ENCODE measurements around the gene HECTD1.

The HECTD1 gene

DNA sequence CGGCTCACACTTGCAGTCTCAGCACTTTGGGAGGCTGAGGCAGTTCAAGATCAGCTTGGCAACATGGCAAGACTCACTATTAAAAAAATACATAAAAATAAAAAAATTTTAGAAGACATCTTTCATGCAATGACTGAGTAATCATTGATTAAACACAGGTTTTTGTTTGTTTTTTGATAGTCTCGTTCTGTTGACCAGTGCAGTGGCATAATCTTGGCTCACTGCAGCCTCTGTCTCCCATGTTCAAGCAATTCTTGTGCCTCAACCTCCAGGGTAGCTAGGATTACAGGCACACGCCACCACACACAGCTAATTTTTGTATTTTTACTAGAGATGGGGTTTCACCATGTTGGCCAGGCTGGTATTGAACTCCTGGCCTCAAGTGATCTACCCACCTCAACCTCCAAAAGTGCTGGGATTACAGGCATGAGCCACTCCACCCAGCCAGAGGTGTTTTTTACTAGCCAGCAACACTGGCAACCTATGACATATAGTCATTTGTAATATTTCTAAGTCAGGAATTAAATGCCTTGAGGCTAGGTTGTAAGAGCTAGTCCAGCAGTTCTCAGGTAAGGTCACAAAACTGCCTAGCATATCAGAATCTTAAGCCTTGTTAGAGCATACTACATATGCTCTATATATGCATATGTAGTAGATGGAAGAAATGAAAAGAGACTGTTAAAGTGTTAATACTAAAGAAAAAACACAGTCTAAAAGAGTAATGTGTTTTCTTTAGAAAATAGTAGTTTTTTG lies 27.1 kb downstream of the HECTD1 start:
- Histone ChIP-seq H3K9me3 (no peaks in the 10 kb centered on the region), H3K27me3 (no peaks in the 10 kb centered on the region), H3K4me3 (ENCODE audit: low read depth, low read length) (no peak overlapping the region), H3K4me1 (no peaks in the 10 kb centered on the region), H3K36me3 (peaks cover 25% of the 10 kb centered on the region)
- TF ChIP-seq, protein P1, sequence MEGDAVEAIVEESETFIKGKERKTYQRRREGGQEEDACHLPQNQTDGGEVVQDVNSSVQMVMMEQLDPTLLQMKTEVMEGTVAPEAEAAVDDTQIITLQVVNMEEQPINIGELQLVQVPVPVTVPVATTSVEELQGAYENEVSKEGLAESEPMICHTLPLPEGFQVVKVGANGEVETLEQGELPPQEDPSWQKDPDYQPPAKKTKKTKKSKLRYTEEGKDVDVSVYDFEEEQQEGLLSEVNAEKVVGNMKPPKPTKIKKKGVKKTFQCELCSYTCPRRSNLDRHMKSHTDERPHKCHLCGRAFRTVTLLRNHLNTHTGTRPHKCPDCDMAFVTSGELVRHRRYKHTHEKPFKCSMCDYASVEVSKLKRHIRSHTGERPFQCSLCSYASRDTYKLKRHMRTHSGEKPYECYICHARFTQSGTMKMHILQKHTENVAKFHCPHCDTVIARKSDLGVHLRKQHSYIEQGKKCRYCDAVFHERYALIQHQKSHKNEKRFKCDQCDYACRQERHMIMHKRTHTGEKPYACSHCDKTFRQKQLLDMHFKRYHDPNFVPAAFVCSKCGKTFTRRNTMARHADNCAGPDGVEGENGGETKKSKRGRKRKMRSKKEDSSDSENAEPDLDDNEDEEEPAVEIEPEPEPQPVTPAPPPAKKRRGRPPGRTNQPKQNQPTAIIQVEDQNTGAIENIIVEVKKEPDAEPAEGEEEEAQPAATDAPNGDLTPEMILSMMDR (IDR thresholded peaks at IDR 0.05; ENCODE audit: low read depth, low read length), result no peak
- no peak for DNase-seq

DNA sequence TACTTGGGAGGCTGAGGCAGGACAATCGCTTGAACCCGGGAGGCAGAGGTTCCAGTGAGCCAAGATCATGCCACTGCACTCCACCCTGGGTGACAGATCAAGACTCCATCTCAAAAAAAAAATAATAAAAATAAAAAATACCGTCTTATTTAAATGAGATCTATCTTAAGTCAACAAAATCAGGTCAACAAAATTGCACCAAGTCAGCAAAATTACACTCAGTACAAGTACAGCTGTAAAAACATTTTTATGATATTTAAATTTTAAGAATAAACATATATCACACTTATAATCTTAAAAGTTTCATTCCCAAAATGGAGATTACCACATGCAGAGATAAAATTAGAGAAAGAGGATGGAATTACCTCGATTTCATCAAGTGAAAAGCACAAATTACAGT lies 33.2 kb downstream of the HECTD1 start:
- H3K36me3 ChIP-seq, result peaks cover 70% of the 10 kb centered on the region

DNA sequence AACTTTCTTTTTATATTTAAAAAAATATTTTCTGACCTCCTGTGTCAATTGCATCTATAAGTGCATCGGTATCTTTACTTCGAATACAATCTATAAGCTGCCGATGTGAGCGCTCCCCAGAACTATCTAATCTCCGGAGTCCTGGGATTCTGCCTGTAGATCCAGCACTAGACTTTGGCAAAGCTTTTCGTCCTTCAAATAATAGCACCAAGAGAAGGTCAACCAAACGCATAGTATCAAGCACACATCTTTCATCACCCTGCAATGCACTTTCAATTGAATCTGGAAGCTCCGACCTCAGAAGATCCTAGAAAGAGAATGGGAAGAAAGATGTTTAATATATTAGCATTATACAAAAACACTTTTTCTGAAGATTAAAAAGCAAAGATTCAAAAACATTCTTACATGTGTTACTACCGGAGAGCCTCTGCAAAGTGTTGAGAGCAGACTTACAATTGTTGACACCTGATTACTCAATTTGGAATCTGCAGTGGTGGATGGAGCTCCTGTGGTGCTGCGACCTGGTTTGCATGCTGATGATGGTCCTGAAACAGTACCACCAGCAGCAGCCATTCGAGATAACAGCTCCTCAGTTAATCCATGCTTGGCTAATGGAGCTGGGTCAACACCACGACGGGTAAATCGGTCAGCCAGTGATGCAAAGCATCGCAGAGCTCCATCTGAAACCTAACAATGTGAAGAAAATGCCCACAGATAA lies 34.3 kb downstream of the HECTD1 start:
- peaks cover 75% of the 10 kb centered on the region for H3K36me3 ChIP-seq

More for the DNA sequence above, 33.2 kb downstream of the HECTD1 start:
- Histone ChIP-seq H3K27me3 (no peaks in the 10 kb centered on the region), H3K4me3 (ENCODE audit: low read depth, low read length) (no peak overlapping the region), H3K9me3 (no peaks in the 10 kb centered on the region), H3K4me1 (no peaks in the 10 kb centered on the region)
- TF ChIP-seq, protein P1 (IDR thresholded peaks at IDR 0.05; ENCODE audit: low read depth, low read length), result no peak
- no peak for DNase-seq

DNA sequence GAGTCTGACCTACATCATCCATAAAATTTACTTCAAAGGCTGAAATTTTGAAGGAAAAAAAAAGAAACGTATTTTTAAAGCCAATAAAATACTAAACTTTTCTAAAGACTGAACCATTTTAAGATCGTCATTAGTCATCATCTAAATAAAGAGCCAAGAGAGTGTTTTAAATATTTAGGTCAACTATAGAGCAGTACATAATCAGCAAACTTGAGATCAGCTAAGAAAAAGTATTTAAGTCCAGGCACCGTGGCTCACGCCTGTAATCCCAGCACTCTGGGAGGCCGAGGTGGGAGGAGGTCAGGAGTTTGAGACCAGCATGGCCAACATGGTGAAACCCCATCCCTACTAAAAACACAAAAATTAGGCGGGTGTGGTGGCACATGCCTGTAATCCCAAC lies 35.5 kb downstream of the HECTD1 start:
- H3K36me3 ChIP-seq, result peaks cover 75% of the 10 kb centered on the region

More for the DNA sequence above, 34.3 kb downstream of the HECTD1 start:
- Histone ChIP-seq H3K4me3 (ENCODE audit: low read depth, low read length) (no peak overlapping the region), H3K27me3 (no peaks in the 10 kb centered on the region), H3K4me1 (no peaks in the 10 kb centered on the region), H3K9me3 (no peaks in the 10 kb centered on the region)
- DNase-seq, result no peak
- TF ChIP-seq, protein P1 (IDR thresholded peaks at IDR 0.05; ENCODE audit: low read depth, low read length), result no peak

DNA sequence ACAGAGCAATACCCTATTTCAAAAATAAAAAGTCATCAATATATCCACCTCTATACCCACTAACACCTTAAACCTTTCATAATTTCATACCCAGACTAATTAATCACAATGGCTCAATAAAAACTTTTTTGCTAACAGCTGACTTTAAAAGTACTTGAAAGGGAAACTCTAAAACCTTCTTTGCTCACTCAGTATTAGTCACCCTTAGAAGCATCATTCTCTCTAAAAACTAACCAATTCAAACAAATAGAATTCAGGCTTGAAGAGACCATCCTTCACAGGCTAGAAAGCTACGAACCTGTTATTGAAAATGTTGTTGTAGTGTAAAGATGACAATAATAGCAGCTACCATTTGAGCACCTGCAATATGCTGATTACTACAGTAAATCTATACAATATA lies 37.2 kb downstream of the HECTD1 start:
- no peak for DNase-seq
- Histone ChIP-seq H3K27me3 (no peaks in the 10 kb centered on the region), H3K4me3 (ENCODE audit: low read depth, low read length) (no peak overlapping the region), H3K4me1 (no peaks in the 10 kb centered on the region), H3K36me3 (peaks cover 80% of the 10 kb centered on the region), H3K9me3 (no peaks in the 10 kb centered on the region)
- TF ChIP-seq, protein P1 (IDR thresholded peaks at IDR 0.05; ENCODE audit: low read depth, low read length), result no peak

More for the DNA sequence above, 35.5 kb downstream of the HECTD1 start:
- Histone ChIP-seq H3K4me3 (ENCODE audit: low read depth, low read length) (no peak overlapping the region), H3K27me3 (no peaks in the 10 kb centered on the region), H3K9me3 (no peaks in the 10 kb centered on the region), H3K4me1 (no peaks in the 10 kb centered on the region)
- TF ChIP-seq, protein P1 (IDR thresholded peaks at IDR 0.05; ENCODE audit: low read depth, low read length), result no peak
- DNase-seq, result no peak

DNA sequence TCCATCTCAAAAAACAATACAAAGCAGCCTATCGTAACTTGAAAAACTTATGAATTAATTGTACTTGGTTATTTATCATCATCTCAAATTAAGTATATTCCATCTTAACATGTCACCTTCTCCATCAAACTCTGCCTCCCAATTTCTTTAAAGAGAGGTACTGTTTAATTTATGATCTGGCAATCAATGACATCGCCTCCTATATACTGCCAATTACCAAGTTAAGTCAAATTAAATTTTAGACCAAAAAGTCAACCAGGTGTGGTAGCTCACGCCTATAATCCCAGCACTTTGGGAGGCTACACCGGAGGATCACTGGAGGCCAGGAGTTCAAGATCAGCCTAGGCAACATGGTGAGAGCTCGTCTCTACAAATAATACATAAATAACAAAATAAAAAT lies 37.7 kb downstream of the HECTD1 start:
- Histone ChIP-seq H3K4me1 (no peaks in the 10 kb centered on the region), H3K4me3 (ENCODE audit: low read depth, low read length) (no peak overlapping the region), H3K27me3 (no peaks in the 10 kb centered on the region), H3K36me3 (peaks cover 80% of the 10 kb centered on the region), H3K9me3 (no peaks in the 10 kb centered on the region)
- DNase-seq, result no peak
- TF ChIP-seq, protein P1 (IDR thresholded peaks at IDR 0.05; ENCODE audit: low read depth, low read length), result no peak
